ENCODE results near the gene GLRA3. TPM values are rescaled to one million over a fixed set of nuclear protein-coding genes. Genes with fewer than 3 reads are reported as not detected.

The GLRA3 gene
- total RNA-seq, 5 donors from 2014 or later (not counting 1 experiment from before 2014, with no cell fraction given) = not detected

DNA sequence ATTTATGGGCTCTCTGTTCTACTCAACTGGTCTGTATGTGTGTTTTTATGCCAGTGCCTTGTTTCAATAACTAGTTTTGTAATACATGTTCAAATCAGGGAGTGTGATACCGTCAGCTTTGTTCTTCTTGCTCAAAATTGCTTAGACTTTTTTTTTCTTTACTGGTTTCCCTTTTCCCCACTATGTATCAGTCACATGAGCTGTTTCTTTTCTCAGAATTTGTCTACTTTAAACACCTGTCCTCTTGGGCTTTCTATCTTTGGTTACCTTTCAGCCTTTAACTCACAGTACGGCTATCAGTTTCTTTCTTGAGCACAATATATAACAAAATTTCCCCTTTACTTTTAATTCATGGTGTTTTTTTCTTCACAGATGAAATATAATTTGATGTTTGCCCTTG lies 5.4 kb upstream of the GLRA3 start:
- Mint-ChIP-seq H3K27ac (no peak overlapping the region), H3K36me3 (no peaks in the 10 kb centered on the region)
- 100% methylated on average over 1 of the region's 2 CpGs for WGBS (ENCODE audit: insufficient coverage)

DNA sequence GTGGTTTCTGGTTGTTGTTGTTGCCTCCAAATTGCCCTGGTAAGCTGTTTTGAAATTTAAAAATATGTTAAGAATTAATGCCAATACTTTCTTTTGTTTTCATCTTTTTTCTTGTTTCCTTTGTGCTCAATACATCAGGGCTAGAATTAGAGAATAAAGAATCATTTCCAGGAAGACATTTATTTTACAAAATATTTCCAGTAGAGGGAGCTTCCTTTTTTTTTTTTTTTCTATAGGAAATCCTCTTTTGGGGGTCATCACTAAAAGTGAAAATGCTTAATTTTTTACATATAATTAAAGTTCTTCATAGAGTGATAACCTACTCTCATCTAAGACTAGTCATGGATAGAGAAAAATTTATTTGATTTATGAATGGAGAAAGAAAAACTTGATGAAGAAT lies 2.4 kb downstream of the GLRA3 start:
- Mint-ChIP-seq H3K4me3 (no peak overlapping the region), H3K27ac (no peak overlapping the region), H3K9me3 (peaks cover 0 to 8% (median 4%) of the 10 kb centered on the region in 3 donors), H3K27me3 (peaks cover 12 to 21% of the 10 kb centered on the region in 2 donors), H3K4me1 (peaks cover 3 to 12% (median 6%) of the 10 kb centered on the region in 3 donors), H3K36me3 (no peaks in the 10 kb centered on the region)
- H3K4me1 ChIP-seq (ENCODE audit: control insufficient read depth in 1 of 2, extremely low read depth in 1 of 2, insufficient read depth in 2 of 2, low read length in 2 of 2) = peaks cover 0 to 6% of the 10 kb centered on the region in 2 experiments
- DNase-seq (no peak), ATAC-seq (replicated peaks in 1 of 4) (no peak)
- CTCF ChIA-PET = no interaction called here
- no peak overlapping the region for H3K4me3 ChIP-seq (ENCODE audit: control insufficient read depth in 1 of 2, extremely low read depth in 1 of 2, low read length in 1 of 2)
- no peaks in the 10 kb centered on the region for H3K9me3 ChIP-seq
- POLR2A ChIA-PET = no interaction called here
- H3K27me3 ChIP-seq (replicated peaks in 1 of 2; ENCODE audit: control insufficient read depth in 2 of 2, extremely low read depth in 1 of 2, insufficient read depth in 2 of 2, low read length in 1 of 2) = peaks cover 0 to 8% of the 10 kb centered on the region in 2 experiments
- H3K36me3 ChIP-seq (ENCODE audit: control insufficient read depth in 2 of 2, extremely low read depth in 1 of 2, insufficient read depth in 1 of 2, low read length in 1 of 2) = no peaks in the 10 kb centered on the region
- no peak overlapping the region for H3K27ac ChIP-seq (ENCODE audit: low read length)

More for the DNA sequence above, 5.4 kb upstream of the GLRA3 start:
- Mint-ChIP-seq H3K9me3 (peaks cover 0 to 7% (median 7%) of the 10 kb centered on the region in 3 donors), H3K4me1 (peaks cover 0 to 4% (median 1%) of the 10 kb centered on the region in 3 donors), H3K4me3 (no peak overlapping the region), H3K27me3 (peaks cover 4 to 12% of the 10 kb centered on the region in 2 donors)
- H3K4me3 ChIP-seq (ENCODE audit: control insufficient read depth in 1 of 2, extremely low read depth in 1 of 2, low read length in 1 of 2) = no peak overlapping the region
- no peak for DNase-seq
- H3K27me3 ChIP-seq (replicated peaks in 1 of 2; ENCODE audit: control insufficient read depth in 2 of 2, extremely low read depth in 1 of 2, insufficient read depth in 2 of 2, low read length in 1 of 2) = peaks cover 0 to under 1% of the 10 kb centered on the region in 2 experiments
- ChIA-PET CTCF (interaction anchor here in 1 of 2 donors (0.5 kb wide), 1 partner anchor 18 kb away, joined by 3 read pairs; no protein-coding TSS in a partner anchor), POLR2A (no interaction called here)
- no peak for ATAC-seq (replicated peaks in 1 of 4)
- H3K36me3 ChIP-seq (ENCODE audit: control insufficient read depth in 2 of 2, extremely low read depth in 1 of 2, insufficient read depth in 1 of 2, low read length in 1 of 2) = no peaks in the 10 kb centered on the region
- no peak overlapping the region for H3K27ac ChIP-seq (ENCODE audit: low read length)
- no peaks in the 10 kb centered on the region for H3K9me3 ChIP-seq
- H3K4me1 ChIP-seq (ENCODE audit: control insufficient read depth in 1 of 2, extremely low read depth in 1 of 2, insufficient read depth in 2 of 2, low read length in 2 of 2) = peaks cover 0 to under 1% of the 10 kb centered on the region in 2 experiments

DNA sequence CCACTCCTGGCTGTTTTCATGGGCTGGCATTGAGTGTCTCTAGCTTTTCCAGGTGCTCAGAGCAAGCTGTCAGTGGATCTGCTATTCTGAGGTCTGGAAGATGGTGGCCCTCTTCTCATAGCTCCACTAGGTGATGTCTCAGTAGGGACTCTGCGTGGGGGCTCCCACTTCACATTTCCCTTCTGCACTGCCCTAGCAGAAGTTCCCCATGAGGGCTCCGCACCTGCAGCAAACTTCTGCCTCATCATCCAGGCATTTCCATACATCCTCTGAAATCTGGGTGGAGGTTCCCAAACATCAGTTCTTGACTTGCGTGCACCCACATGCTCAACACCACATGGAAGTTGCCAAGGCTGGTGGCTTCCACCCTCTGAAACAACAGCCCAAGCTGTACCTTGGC lies 13.8 kb downstream of the GLRA3 start:
- DNase-seq (no peak), ATAC-seq (replicated peaks in 1 of 4) (no peak)
- Mint-ChIP-seq H3K9me3 (peaks cover 0 to 11% (median 0%) of the 10 kb centered on the region in 3 donors), H3K27me3 (no peaks in the 10 kb centered on the region), H3K27ac (no peak overlapping the region), H3K4me1 (no peaks in the 10 kb centered on the region), H3K4me3 (no peak overlapping the region), H3K36me3 (no peaks in the 10 kb centered on the region)
- H3K27ac ChIP-seq (ENCODE audit: low read length) = no peak overlapping the region
- 79% methylated on average over 2 of the region's 3 CpGs for WGBS (ENCODE audit: insufficient coverage)
- H3K27me3 ChIP-seq (replicated peaks in 1 of 2; ENCODE audit: control insufficient read depth in 2 of 2, extremely low read depth in 1 of 2, insufficient read depth in 2 of 2, low read length in 1 of 2) = no peaks in the 10 kb centered on the region
- H3K36me3 ChIP-seq (ENCODE audit: control insufficient read depth in 2 of 2, extremely low read depth in 1 of 2, insufficient read depth in 1 of 2, low read length in 1 of 2) = no peaks in the 10 kb centered on the region
- no peaks in the 10 kb centered on the region for H3K9me3 ChIP-seq
- ChIA-PET CTCF (no interaction called here), POLR2A (no interaction called here)
- H3K4me1 ChIP-seq (ENCODE audit: control insufficient read depth in 1 of 2, extremely low read depth in 1 of 2, insufficient read depth in 2 of 2, low read length in 2 of 2) = no peaks in the 10 kb centered on the region
- no peak overlapping the region for H3K4me3 ChIP-seq (ENCODE audit: control insufficient read depth in 1 of 2, extremely low read depth in 1 of 2, low read length in 1 of 2)

DNA sequence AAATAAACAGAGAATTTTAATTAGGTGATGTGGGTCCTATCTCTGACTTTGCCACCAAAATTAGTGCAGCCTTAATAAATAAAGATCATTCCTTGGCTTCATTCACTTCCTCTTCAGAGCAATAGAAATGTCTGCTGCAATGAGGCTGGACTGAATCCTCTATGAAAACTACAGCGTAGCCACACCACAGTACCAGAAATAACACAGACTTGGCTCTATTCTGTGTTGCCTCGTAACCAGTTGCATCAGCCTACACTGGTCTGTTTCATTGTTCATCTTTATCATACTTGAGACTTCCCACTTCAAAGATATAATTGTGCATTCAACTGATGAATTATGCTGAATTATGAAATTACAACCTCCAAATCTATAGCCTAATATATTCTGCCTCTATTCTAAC lies 15.8 kb downstream of the GLRA3 start:
- H3K27ac ChIP-seq (ENCODE audit: low read length) = no peak overlapping the region
- no peaks in the 10 kb centered on the region for H3K36me3 ChIP-seq (ENCODE audit: control insufficient read depth in 2 of 2, extremely low read depth in 1 of 2, insufficient read depth in 1 of 2, low read length in 1 of 2)
- Mint-ChIP-seq H3K36me3 (no peaks in the 10 kb centered on the region), H3K27ac (no peak overlapping the region), H3K4me1 (no peaks in the 10 kb centered on the region), H3K27me3 (no peaks in the 10 kb centered on the region), H3K4me3 (no peak overlapping the region), H3K9me3 (peaks cover 0 to 11% (median 0%) of the 10 kb centered on the region in 3 donors)
- ATAC-seq (replicated peaks in 1 of 4) = no peak
- CTCF ChIA-PET = no interaction called here
- H3K27me3 ChIP-seq (replicated peaks in 1 of 2; ENCODE audit: control insufficient read depth in 2 of 2, extremely low read depth in 1 of 2, insufficient read depth in 2 of 2, low read length in 1 of 2) = no peaks in the 10 kb centered on the region
- H3K9me3 ChIP-seq = no peaks in the 10 kb centered on the region
- DNase-seq = no peak
- no peak overlapping the region for H3K4me3 ChIP-seq (ENCODE audit: control insufficient read depth in 1 of 2, extremely low read depth in 1 of 2, low read length in 1 of 2)
- no peaks in the 10 kb centered on the region for H3K4me1 ChIP-seq (ENCODE audit: control insufficient read depth in 1 of 2, extremely low read depth in 1 of 2, insufficient read depth in 2 of 2, low read length in 2 of 2)
- no CpG with 5 or more reads among the region's 2 CpGs for WGBS (ENCODE audit: insufficient coverage)
- POLR2A ChIA-PET = no interaction called here

DNA sequence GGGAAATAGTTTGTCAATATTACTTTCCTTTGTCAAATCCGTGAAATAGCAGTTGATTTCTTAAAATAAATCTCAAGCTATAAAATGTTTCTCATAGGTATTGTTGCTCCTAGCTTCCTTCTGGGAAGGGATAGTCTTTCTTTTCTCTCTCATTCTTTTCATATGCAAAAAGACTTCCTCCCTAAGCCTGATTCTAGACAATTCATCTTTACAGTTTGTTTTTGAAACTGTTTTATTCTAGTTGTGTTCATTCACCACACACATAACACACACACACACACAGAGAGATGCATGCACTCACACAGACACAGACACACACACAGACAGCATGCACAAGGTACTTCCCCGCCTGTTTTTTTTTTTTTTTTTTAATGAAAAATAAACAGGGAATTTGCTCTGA lies 18.2 kb downstream of the GLRA3 start:
- ATAC-seq (replicated peaks in 1 of 4) (no peak), DNase-seq (no peak)
- H3K9me3 ChIP-seq = no peaks in the 10 kb centered on the region
- no peaks in the 10 kb centered on the region for H3K4me1 Mint-ChIP-seq
- ChIA-PET POLR2A (no interaction called here), CTCF (no interaction called here)
- peaks cover 0 to 11% (median 0%) of the 10 kb centered on the region in 3 donors for H3K9me3 Mint-ChIP-seq
- no peaks in the 10 kb centered on the region for H3K4me1 ChIP-seq (ENCODE audit: control insufficient read depth in 1 of 2, extremely low read depth in 1 of 2, insufficient read depth in 2 of 2, low read length in 2 of 2)
- WGBS (ENCODE audit: insufficient coverage) = no CpG with 5 or more reads among the region's 2 CpGs
- no peak overlapping the region for H3K4me3 Mint-ChIP-seq
- H3K36me3 Mint-ChIP-seq = no peaks in the 10 kb centered on the region
- H3K4me3 ChIP-seq (ENCODE audit: control insufficient read depth in 1 of 2, extremely low read depth in 1 of 2, low read length in 1 of 2) = no peak overlapping the region
- H3K27ac ChIP-seq (ENCODE audit: low read length) = no peak overlapping the region
- H3K36me3 ChIP-seq (ENCODE audit: control insufficient read depth in 2 of 2, extremely low read depth in 1 of 2, insufficient read depth in 1 of 2, low read length in 1 of 2) = no peaks in the 10 kb centered on the region
- H3K27me3 Mint-ChIP-seq = no peaks in the 10 kb centered on the region
- no peaks in the 10 kb centered on the region for H3K27me3 ChIP-seq (replicated peaks in 1 of 2; ENCODE audit: control insufficient read depth in 2 of 2, extremely low read depth in 1 of 2, insufficient read depth in 2 of 2, low read length in 1 of 2)
- no peak overlapping the region for H3K27ac Mint-ChIP-seq

DNA sequence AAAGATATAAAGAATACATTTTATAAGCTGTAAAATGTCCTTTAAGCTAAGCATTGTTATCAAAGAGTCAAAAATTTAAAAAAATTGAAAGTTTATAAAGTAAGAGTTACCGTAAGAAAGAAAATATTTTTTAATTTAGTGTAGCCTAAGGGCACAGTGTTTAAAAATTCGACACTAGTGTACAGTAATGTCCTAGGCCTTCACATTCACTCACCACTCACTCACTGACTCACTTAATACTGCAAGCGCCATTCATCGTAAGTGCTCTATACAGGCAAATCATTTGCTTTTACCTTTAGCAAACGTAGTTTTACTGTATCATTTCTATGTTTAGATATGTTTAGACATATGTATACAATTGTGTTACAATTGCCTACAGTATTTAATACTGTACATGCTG lies 20.2 kb downstream of the GLRA3 start:
- Mint-ChIP-seq H3K27me3 (no peaks in the 10 kb centered on the region), H3K4me3 (no peak overlapping the region), H3K36me3 (no peaks in the 10 kb centered on the region), H3K9me3 (peaks cover 0 to 3% (median 3%) of the 10 kb centered on the region in 3 donors), H3K27ac (no peak overlapping the region), H3K4me1 (no peaks in the 10 kb centered on the region)
- DNase-seq (no peak), ATAC-seq (replicated peaks in 1 of 4) (no peak)
- H3K27me3 ChIP-seq (replicated peaks in 1 of 2; ENCODE audit: control insufficient read depth in 2 of 2, extremely low read depth in 1 of 2, insufficient read depth in 2 of 2, low read length in 1 of 2) = no peaks in the 10 kb centered on the region
- H3K4me3 ChIP-seq (ENCODE audit: control insufficient read depth in 1 of 2, extremely low read depth in 1 of 2, low read length in 1 of 2) = no peak overlapping the region
- POLR2A ChIA-PET = no interaction called here
- no peak overlapping the region for H3K27ac ChIP-seq (ENCODE audit: low read length)
- no peaks in the 10 kb centered on the region for H3K36me3 ChIP-seq (ENCODE audit: control insufficient read depth in 2 of 2, extremely low read depth in 1 of 2, insufficient read depth in 1 of 2, low read length in 1 of 2)
- no peaks in the 10 kb centered on the region for H3K9me3 ChIP-seq
- CTCF ChIA-PET = no interaction called here
- no CpG with 5 or more reads among the region's 5 CpGs for WGBS (ENCODE audit: insufficient coverage)
- H3K4me1 ChIP-seq (ENCODE audit: control insufficient read depth in 1 of 2, extremely low read depth in 1 of 2, insufficient read depth in 2 of 2, low read length in 2 of 2) = no peaks in the 10 kb centered on the region

DNA sequence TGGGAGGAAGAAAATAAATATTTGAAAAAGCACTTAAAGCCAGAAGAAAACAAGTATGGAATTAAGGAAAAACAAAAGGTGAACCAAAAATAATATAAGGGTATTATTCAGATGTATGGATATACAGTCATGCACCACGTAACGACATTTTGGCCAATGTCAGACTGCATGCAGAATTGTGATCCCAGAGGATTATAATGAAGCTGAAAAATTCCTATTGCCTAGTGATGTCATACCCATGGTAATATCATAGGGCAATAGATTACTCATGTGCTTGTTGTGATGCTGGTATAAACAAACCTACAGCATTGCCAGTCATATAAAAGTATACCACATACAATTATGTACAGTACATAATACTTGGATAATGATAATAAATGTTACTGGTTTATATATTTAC lies 20.9 kb downstream of the GLRA3 start:
- DNase-seq = no peak
- H3K27me3 ChIP-seq (replicated peaks in 1 of 2; ENCODE audit: control insufficient read depth in 2 of 2, extremely low read depth in 1 of 2, insufficient read depth in 2 of 2, low read length in 1 of 2) = no peaks in the 10 kb centered on the region
- peaks cover 0 to 3% (median 3%) of the 10 kb centered on the region in 3 donors for H3K9me3 Mint-ChIP-seq
- H3K4me3 ChIP-seq (ENCODE audit: control insufficient read depth in 1 of 2, extremely low read depth in 1 of 2, low read length in 1 of 2) = no peak overlapping the region
- H3K4me3 Mint-ChIP-seq = no peak overlapping the region
- WGBS (ENCODE audit: insufficient coverage) = 83% methylated on average over 2 of the region's 2 CpGs
- H3K9me3 ChIP-seq = no peaks in the 10 kb centered on the region
- no peak for ATAC-seq (replicated peaks in 1 of 4)
- ChIA-PET POLR2A (no interaction called here), CTCF (no interaction called here)
- H3K27ac ChIP-seq (ENCODE audit: low read length) = no peak overlapping the region
- H3K4me1 ChIP-seq (ENCODE audit: control insufficient read depth in 1 of 2, extremely low read depth in 1 of 2, insufficient read depth in 2 of 2, low read length in 2 of 2) = no peaks in the 10 kb centered on the region
- no peaks in the 10 kb centered on the region for H3K4me1 Mint-ChIP-seq
- no peak overlapping the region for H3K27ac Mint-ChIP-seq
- no peaks in the 10 kb centered on the region for H3K36me3 ChIP-seq (ENCODE audit: control insufficient read depth in 2 of 2, extremely low read depth in 1 of 2, insufficient read depth in 1 of 2, low read length in 1 of 2)
- H3K27me3 Mint-ChIP-seq = no peaks in the 10 kb centered on the region
- no peaks in the 10 kb centered on the region for H3K36me3 Mint-ChIP-seq
